ENCODE measurements around the gene TFEB.

Gene TFEB

GRCh38 chr6:41707565-41708200, 27.7 kb downstream of the TFEB start:
- TF ChIP-seq CTCF (IDR thresholded peaks at IDR 0.05), result no peak

GRCh38 chr6:41706876-41707564, 28.4 kb downstream of the TFEB start:
- TF ChIP-seq CTCF (IDR thresholded peaks at IDR 0.05), result no peak

- TF ChIP-seq CTCF (IDR thresholded peaks at IDR 0.05), result peak; percentile 42; the same call in 1 of the 2 replicates
Measured at GRCh38 chr6:41705996-41706835, 29.2 kb downstream of the TFEB start.

- no peak for TF ChIP-seq CTCF (IDR thresholded peaks at IDR 0.05)
Measured at GRCh38 chr6:41705311-41705995, 30.0 kb downstream of the TFEB start.

GRCh38 chr6:41704656-41705310, 30.6 kb downstream of the TFEB start:
- TF ChIP-seq CTCF (IDR thresholded peaks at IDR 0.05), result no peak

- no peak for TF ChIP-seq CTCF (IDR thresholded peaks at IDR 0.05)
Measured at GRCh38 chr6:41704028-41704427, 31.4 kb downstream of the TFEB start.

Data from LNCAP (cell line).